NCI-H69 (cell line): Measurements from ENCODE around the gene PPIB.
"Not testable (repeated sequence)": the region's sequence is repeated elsewhere in the genome, so short reads cannot be mapped to it uniquely, and the experiment has no call there.

ENCODE experiments used
- DNase-seq: peaks from one replicate; lab custom pipeline; 2025; lab: John Stamatoyannopoulos, UW

Gene PPIB

GRCh38 chr15:64110108-64110701, 52.6 kb downstream of the PPIB start:
- DNase-seq = not testable (repeated sequence)

- DNase-seq = no peak
Observed at GRCh38 chr15:64107337-64107736, 55.5 kb downstream of the PPIB start.
